Measurements from ENCODE around the gene POLRMT.

The POLRMT gene

DNA sequence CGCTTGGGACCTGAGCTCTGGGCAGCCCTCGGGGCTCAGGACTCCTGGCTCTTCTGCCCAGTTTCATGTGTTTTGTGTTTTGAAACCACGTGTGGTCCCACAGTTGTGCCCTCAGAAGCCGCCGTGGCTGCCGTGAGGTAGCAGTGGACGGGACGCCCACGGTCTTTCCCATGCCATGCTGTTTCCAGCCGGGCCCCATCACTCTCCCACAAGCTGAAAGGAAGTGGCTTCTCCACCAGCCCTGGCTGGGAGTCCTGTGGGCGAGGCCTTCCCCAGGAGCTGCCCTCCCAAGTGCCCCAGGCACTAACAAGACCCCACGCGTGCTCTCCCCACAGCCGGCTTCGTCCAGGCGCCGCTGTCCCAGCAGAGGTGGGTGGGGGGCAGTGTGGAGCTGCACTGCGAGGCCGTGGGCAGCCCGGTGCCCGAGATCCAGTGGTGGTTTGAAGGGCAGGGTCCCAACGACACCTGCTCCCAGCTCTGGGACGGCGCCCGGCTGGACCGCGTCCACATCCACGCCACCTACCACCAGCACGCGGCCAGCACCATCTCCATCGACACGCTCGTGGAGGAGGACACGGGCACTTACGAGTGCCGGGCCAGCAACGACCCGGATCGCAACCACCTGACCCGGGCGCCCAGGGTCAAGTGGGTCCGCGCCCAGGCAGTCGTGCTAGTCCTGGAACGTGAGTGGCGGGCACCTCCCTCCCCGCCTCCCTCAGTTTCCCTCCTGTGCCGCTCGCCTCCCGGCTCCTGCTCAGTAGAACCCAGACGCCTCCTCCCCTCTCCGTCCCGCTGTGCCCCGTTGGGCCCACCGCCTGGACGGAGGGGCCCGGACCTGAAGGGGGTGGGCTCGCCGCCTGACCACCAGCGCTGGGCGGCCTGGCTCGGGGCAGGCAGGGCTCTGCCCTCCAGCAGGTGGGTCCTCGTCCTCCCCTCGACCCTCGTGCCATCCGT, 55.6 kb downstream of the POLRMT start:
- H3K4me1 Mint-ChIP-seq: peaks cover 22% of the 10 kb centered on the region
- no peaks in the 10 kb centered on the region for H3K9me3 Mint-ChIP-seq
- H3K27me3 Mint-ChIP-seq: no peaks in the 10 kb centered on the region
- H3K36me3 Mint-ChIP-seq: no peaks in the 10 kb centered on the region
- H3K27ac Mint-ChIP-seq: no peak overlapping the region
- H3K4me3 Mint-ChIP-seq: no peak overlapping the region

DNA sequence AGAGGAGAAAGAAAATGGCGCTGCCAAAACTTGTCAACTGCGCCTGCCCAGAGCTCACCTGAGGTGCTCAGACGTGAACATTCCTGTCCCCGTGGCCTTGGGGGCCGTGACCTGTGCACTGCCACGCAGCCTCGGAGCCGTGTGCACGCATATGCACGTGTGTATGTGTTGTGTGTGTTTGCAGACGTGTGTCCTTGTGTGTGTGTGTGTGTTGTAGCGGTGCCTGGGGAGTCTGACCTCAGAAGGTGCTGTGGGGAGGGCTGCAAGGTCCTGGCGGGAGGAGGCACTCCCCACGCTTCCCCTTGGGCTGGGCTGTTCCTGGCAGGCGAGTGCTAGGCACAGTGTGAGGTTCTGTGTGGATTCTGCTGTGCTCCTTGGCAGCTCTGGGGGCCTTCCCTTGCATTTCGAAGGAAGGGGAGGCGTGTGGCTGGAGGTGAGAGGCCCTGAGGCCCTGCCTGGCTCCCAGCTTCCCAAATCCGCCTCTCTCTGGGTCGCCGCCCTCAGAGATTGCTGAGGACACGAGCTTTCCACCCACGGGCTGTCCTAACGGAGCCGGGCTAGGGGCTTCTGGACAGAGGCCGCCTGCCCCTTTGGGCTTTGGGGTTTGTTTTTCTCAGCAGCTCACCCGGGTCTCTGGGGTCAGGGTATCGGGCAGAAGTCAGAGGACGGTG, 56.4 kb downstream of the POLRMT start:
- Mint-ChIP-seq H3K4me1 (peaks cover 25% of the 10 kb centered on the region), H3K27me3 (no peaks in the 10 kb centered on the region), H3K36me3 (no peaks in the 10 kb centered on the region), H3K4me3 (no peak overlapping the region), H3K9me3 (no peaks in the 10 kb centered on the region), H3K27ac (peak overlapping the region; percentile 30)

DNA sequence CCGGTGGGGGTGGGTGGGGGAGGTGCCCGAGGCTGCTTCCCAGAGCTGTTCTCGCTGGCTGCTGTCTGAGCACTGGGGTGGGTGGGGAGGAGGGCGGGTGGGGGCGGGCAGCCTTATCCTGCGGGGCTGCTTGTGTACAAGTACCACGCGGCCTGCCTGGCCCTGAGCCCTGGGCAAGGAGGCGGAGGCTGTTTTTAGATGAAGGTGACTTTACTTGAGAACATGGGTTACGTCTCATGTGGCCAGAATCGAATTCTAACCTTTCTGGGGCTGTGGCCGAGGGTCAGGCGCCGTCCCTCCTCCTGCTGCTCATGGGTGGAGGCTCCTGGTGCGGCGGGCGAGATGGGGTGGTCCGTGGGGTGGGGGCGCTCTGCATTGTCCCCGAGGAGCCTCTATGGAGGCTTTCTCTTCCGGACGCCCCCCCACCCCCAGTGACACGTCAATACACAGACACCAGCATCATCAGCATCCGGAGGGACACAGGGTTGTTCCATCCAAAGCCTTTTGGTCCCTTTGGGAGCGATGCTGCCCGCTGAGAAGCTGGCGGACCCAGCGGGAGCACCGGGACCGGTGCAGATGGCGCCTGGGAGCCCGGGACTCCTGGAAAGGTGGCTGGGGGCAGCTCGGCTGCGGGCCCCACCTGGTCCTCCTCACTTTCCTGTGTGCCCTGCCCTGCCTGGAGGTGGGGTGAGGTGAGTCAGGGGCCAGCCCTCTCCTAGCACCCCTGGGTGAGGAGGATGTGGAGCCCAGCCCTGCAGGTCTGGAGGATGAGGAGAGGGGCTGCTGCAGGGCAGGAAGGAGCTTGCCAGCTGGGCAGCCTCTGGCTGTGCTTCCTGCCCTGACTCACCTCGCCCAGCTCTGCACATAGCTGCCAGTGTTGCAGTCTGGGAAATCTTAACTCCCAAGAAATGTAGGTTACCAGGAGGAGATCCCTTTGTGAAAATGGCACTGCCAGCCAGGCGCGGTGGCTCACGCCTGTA, 57.5 kb downstream of the POLRMT start:
- Mint-ChIP-seq H3K4me3 (no peak overlapping the region), H3K4me1 (peaks cover 32% of the 10 kb centered on the region), H3K9me3 (no peaks in the 10 kb centered on the region), H3K27ac (no peak overlapping the region), H3K27me3 (no peaks in the 10 kb centered on the region), H3K36me3 (no peaks in the 10 kb centered on the region)

DNA sequence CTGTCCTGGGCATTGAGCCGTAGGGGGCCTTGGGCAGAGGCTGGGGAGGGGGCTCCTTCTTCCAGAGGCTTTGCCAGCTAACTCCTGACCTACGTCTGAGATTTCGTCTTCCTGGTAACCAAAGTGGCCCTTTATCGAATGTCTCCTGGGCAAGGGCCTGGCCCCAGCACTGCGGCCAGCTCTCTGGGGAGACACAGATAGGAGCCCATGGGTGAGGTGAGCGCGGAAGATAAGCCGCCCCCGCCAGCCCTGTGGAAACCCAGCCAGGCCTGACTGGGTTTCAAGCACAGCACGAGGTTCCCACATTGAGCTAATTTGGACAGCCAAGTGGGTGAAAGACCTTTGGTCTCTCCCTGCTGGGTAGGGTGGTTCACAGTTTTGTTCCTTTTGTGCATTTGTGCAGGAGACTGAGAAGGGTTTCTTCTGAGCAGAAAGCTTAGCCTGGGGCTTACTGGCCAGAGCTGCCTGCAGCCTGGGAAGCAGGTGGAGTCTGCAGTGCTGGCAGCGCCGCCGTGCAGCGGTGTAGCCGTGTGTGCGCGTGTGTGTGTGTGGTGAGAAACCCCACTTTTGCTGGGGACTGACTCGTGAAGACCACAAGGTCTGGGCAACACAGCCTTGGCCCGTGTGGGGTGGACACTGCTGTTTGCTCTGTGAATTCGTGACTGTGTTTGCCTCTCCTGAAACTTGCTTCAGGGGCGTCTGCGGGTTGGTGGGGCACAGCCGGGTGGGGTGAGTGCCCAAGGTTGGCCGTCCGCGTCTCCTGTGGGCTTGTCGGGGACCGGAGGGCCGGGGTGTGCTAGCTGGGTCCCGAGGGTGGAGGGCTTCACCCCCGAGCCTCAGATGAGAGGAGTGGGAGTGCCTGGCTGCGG, 58.4 kb downstream of the POLRMT start:
- Mint-ChIP-seq H3K36me3 (no peaks in the 10 kb centered on the region), H3K27me3 (no peaks in the 10 kb centered on the region), H3K4me3 (peak overlapping the region; percentile 64), H3K4me1 (peaks cover 34% of the 10 kb centered on the region), H3K27ac (no peak overlapping the region), H3K9me3 (no peaks in the 10 kb centered on the region)

DNA sequence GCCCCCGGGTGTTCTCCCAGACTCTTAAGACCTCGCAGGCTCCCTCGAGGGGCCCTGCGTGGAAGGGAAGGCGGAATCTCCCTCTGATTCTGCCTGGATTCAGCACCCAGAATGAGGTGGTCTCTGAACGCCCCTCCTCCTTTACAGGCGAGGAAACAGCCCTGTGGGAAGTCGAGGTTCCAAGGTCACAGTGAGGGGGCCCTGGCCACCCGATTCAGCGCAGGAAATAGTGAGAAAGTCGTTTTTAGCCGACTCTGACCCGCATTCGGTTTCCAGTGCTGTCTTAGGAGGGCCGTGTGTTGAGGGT, 59.9 kb downstream of the POLRMT start:
- H3K27me3 Mint-ChIP-seq: no peaks in the 10 kb centered on the region
- no peaks in the 10 kb centered on the region for H3K36me3 Mint-ChIP-seq
- no peaks in the 10 kb centered on the region for H3K9me3 Mint-ChIP-seq
- peaks cover 36% of the 10 kb centered on the region for H3K4me1 Mint-ChIP-seq
- H3K4me3 Mint-ChIP-seq: peak overlapping the region; percentile 88
- peak overlapping the region; percentile 12 for H3K27ac Mint-ChIP-seq

DNA sequence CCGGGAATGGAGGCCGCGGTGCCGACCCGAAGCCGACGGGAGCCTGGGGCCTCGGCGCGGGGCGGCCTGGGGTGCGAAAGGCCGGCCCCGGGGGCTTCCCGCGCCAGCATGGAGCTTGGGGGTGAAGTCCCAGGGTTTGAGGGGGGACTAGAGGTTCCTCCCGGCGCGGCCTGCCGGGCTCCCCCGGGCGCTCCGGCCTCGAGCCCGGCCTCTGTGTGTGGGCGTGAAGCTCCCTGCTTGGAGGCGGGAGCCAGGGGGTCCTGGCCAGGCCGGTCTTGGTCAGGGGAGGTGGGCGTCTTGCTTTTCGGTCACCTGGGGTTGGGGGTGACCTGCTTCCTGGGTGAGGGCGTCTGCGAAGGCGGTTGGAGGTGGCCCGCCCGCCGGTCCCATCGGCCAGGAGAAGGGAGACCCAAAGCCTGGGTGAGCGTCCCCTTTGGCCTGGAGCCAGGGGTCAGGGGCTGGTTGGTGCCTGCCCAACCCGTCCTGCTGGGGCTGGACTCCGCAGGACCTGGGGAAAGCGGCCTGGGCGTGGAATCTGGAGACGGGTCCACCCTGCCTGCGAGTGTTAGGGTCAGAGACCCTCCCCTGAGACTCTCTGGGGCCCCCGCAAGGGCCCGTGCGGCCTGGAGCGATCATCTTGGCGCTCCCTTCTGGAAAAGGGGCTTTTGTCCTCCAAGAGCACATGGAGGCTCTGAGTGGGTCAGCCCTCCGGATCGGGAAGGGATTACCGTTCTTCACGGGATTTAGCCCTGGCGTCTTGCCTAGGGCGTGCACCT, 60.4 kb downstream of the POLRMT start:
- Mint-ChIP-seq H3K36me3 (no peaks in the 10 kb centered on the region), H3K4me1 (peaks cover 36% of the 10 kb centered on the region), H3K4me3 (peak overlapping the region; percentile 90), H3K27ac (peak overlapping the region; percentile 12), H3K9me3 (no peaks in the 10 kb centered on the region), H3K27me3 (no peaks in the 10 kb centered on the region)

DNA sequence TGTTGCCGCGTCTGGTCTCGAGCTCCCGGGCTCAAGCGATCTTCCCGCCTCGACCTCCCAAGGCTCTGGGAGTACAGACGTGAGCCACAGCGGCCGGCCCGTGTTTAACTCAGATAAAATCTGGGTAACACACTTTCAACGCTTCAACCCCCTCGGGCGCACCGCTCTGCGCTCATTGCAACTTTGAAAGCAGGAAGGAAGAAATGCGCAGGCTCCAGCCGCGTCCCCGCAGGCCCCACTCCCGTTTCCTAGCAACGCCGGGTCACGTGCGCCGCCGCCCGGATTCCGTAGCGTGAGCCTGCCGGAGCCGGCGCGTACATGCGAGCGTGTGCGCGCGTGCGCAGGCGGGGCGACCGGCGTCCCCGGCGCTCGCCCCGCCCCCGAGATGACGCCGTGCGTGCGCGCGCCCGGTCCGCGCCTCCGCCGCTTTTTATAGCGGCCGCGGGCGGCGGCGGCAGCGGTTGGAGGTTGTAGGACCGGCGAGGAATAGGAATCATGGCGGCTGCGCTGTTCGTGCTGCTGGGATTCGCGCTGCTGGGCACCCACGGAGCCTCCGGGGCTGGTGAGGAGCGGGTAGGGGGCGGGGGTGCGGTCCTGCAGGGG, 61.1 kb downstream of the POLRMT start, which contains the start of gene BSG:
Gene BSG, plus strand, starts transcription at position 457 of the 603 bp plus-strand sequence. Its CDS starts 39 bp downstream, at position 496.
- no peaks in the 10 kb centered on the region for H3K36me3 Mint-ChIP-seq
- H3K4me1 Mint-ChIP-seq: peaks cover 36% of the 10 kb centered on the region
- H3K27ac Mint-ChIP-seq: peak within 1 kb of the TSS; percentile 94
- no peaks in the 10 kb centered on the region for H3K9me3 Mint-ChIP-seq
- H3K4me3 Mint-ChIP-seq: peak within 1 kb of the TSS; percentile 90
- no peaks in the 10 kb centered on the region for H3K27me3 Mint-ChIP-seq

DNA sequence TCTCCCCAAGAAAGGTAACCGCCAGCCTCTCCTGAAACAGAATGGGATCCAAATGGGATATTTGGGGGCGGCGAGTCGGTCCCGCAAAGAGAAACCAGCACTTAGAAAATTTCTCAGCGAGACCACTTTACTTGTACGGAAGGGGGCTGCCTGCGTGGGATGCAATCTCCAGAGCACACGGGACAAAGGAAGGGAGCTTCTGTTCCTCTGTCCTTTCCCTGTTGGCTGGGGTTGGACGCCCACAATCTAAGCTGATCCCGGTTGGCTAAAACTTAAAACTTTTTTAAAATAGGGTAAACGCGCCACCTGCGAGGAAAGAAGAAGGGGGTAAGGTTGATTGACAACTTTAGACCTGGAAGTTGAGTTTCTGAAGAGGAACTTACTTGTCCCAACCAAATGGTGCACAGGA, 61.8 kb downstream of the POLRMT start:
- Mint-ChIP-seq H3K27me3 (no peaks in the 10 kb centered on the region), H3K36me3 (no peaks in the 10 kb centered on the region), H3K4me3 (peak overlapping the region; percentile 90), H3K9me3 (no peaks in the 10 kb centered on the region), H3K4me1 (peaks cover 33% of the 10 kb centered on the region), H3K27ac (peak overlapping the region; percentile 94)

DNA sequence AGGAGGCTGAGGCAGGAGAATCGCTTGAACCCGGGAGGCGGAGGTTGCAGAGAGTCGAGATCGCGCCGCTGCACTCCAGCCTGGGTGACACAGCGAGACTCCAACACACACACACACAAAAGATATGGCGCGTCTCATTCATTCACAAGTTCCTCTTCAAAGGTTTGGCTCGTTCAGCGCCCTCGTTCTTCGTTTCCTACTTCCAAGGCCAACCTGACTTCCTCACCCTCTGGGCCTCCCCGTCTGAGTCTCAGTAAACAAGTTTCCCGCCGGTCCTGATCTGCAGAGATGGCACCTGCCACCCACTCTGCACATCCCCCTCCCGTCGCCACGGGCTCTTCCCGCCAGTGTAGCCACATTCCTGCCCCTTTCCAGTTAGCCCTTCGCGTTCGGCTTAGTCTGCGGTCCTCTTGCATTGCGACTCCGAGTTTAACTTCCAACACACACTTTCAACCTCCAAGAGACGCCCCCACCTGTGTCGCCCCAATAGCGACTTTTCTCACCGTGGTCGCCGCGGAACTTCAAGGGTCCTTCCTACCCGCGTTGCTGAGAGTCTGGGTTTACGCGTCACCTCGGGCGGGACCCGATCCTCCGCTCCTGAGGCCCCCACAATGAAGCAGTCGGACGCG, 62.3 kb downstream of the POLRMT start:
- Mint-ChIP-seq H3K36me3 (no peaks in the 10 kb centered on the region), H3K27ac (peak overlapping the region; percentile 94), H3K4me1 (peaks cover 27% of the 10 kb centered on the region), H3K4me3 (peak overlapping the region; percentile 90), H3K27me3 (no peaks in the 10 kb centered on the region), H3K9me3 (no peaks in the 10 kb centered on the region)

DNA sequence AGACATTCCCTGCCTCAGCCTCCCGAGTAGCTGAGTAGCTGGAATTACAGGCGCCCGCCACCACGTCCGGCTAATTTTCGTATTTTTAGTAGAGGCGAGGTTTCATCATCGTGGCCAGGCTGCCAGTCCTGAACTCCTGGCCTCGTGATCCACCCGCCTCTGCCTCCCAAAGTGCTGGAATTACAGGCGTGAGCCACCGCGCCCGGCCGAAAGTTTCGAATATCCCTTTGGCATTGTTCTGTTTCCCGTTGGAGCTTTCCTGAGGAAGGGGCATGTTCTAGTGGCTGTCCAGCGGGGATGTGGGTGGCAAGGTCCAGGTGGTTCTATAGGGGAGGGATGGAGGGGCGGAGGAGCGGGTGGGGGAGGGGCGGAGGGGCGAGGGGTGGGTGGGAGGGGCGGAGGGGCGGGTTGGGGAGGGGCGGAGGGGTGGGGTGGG, 63.1 kb downstream of the POLRMT start:
- H3K4me1 Mint-ChIP-seq: peaks cover 27% of the 10 kb centered on the region
- H3K27ac Mint-ChIP-seq: peak overlapping the region; percentile 90
- no peaks in the 10 kb centered on the region for H3K9me3 Mint-ChIP-seq
- H3K27me3 Mint-ChIP-seq: no peaks in the 10 kb centered on the region
- H3K4me3 Mint-ChIP-seq: no peak overlapping the region
- H3K36me3 Mint-ChIP-seq: no peaks in the 10 kb centered on the region

DNA sequence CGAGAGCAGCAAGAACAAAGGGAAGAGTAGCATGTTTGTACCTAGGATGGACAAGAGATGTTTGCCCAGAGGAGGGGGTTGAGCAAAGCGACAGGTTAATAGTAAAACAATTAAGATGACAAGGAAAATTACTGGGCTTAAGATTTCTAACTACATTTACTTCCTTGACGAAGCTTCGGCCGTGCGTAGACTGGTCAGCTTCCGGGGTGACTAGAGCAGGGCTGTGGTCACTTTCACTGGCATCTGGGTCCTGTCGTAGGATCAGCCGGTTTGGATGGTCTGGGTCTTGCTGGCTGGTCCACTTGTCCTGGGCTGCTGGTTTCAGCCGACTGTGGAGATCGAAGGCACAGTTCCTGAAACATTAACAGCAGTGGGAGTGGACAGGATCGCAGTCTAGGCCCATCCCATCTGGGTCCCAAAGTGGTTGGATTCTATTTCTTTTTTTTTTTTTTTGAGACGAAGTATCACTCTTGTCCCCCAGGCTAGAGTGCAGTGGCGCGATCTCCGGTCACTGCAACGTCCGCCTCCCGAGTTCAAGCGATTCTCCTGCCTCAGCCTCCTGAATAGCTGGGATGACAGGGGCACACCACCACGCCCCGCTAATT, 65.9 kb downstream of the POLRMT start:
- Mint-ChIP-seq H3K27ac (no peak overlapping the region), H3K27me3 (no peaks in the 10 kb centered on the region), H3K36me3 (no peaks in the 10 kb centered on the region), H3K4me3 (no peak overlapping the region), H3K9me3 (no peaks in the 10 kb centered on the region), H3K4me1 (peaks cover 15% of the 10 kb centered on the region)

Data from activated naive CD4-positive, alpha-beta T cell treated with anti-CD3 and anti-CD28 coated beads, Interleukin-2, amount 50 U/mL, for 24 hours (primary cell).